ENCODE measurements around the gene APBA1. TPM values are rescaled to one million over a fixed set of nuclear protein-coding genes. Genes with fewer than 3 reads are reported as not detected.

The APBA1 gene
- total and polyA plus RNA-seq, 2 of the 8 experiments (the other 6 are each of a cell fraction or from before 2014, with no cell fraction given): 0.36 to 0.60 TPM

- TF ChIP-seq CHD7 (IDR thresholded peaks at IDR 0.05; ENCODE audit: insufficient replicate concordance, low read length) (no peak), CTBP2 (IDR thresholded peaks at IDR 0.05; ENCODE audit: borderline replicate concordance, insufficient read depth, insufficient read length, low read length) (no peak)
- TF ChIP-seq, protein P1, sequence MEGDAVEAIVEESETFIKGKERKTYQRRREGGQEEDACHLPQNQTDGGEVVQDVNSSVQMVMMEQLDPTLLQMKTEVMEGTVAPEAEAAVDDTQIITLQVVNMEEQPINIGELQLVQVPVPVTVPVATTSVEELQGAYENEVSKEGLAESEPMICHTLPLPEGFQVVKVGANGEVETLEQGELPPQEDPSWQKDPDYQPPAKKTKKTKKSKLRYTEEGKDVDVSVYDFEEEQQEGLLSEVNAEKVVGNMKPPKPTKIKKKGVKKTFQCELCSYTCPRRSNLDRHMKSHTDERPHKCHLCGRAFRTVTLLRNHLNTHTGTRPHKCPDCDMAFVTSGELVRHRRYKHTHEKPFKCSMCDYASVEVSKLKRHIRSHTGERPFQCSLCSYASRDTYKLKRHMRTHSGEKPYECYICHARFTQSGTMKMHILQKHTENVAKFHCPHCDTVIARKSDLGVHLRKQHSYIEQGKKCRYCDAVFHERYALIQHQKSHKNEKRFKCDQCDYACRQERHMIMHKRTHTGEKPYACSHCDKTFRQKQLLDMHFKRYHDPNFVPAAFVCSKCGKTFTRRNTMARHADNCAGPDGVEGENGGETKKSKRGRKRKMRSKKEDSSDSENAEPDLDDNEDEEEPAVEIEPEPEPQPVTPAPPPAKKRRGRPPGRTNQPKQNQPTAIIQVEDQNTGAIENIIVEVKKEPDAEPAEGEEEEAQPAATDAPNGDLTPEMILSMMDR (IDR thresholded peaks at IDR 0.05; ENCODE audit: control extremely low read depth in 1 of 3, insufficient read depth in 1 of 3, low read depth in 1 of 3, low read length in 3 of 3): no peak
Observed at GRCh38 chr9:69574057-69574456, 98.1 kb downstream of the APBA1 start (continued).

Data from H1 (cell line).